ENCODE measurements around the gene KIF13A.

KIF13A gene

DNA sequence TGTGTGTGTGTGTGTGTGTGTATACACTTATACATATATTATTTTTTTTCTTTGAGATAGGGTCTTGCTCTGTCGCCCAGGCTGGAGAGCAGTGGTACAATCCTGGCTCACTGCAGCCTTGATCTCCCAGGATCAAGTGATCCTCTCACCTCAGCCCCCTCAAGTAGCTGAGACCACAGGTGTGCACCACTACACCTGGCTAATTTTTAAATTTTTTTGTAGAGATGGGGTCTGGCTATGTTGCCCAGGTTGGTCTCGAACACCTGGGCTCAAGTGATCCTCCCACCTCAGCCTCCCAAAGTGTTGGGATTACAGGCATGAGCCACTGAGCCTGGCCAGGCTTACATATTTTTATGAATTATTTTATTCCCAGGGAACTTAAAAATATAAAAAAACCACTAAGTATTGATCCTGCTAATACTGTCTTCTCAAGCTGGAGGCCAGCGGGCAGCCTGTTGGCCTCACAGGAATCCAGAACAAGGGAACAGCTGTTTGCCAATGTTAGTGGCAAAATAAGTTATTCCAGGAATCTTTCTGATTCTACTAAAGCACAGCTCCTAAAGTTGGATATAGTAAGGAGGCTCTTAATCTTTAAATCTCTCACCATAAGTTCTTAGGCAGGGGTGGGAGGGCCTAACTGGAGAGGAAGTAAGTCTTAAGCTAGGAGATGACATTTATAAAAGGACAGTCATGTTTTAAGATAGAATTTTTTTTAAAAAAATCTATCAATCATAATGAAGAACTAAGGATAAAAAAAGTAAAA, 145.2 kb downstream of the KIF13A start:
- TF ChIP-seq POLR2AphosphoS5 (IDR thresholded peaks at IDR 0.05; ENCODE audit: low read depth) (no peak), SPI1 (IDR thresholded peaks at IDR 0.05; ENCODE audit: borderline replicate concordance, low read depth) (no peak), GABPA (IDR thresholded peaks at IDR 0.05; ENCODE audit: low read depth) (no peak)
- TF ChIP-seq, protein P1, sequence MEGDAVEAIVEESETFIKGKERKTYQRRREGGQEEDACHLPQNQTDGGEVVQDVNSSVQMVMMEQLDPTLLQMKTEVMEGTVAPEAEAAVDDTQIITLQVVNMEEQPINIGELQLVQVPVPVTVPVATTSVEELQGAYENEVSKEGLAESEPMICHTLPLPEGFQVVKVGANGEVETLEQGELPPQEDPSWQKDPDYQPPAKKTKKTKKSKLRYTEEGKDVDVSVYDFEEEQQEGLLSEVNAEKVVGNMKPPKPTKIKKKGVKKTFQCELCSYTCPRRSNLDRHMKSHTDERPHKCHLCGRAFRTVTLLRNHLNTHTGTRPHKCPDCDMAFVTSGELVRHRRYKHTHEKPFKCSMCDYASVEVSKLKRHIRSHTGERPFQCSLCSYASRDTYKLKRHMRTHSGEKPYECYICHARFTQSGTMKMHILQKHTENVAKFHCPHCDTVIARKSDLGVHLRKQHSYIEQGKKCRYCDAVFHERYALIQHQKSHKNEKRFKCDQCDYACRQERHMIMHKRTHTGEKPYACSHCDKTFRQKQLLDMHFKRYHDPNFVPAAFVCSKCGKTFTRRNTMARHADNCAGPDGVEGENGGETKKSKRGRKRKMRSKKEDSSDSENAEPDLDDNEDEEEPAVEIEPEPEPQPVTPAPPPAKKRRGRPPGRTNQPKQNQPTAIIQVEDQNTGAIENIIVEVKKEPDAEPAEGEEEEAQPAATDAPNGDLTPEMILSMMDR (IDR thresholded peaks at IDR 0.05; ENCODE audit: insufficient read depth, low read length): no peak
- TF ChIP-seq, protein P2, sequence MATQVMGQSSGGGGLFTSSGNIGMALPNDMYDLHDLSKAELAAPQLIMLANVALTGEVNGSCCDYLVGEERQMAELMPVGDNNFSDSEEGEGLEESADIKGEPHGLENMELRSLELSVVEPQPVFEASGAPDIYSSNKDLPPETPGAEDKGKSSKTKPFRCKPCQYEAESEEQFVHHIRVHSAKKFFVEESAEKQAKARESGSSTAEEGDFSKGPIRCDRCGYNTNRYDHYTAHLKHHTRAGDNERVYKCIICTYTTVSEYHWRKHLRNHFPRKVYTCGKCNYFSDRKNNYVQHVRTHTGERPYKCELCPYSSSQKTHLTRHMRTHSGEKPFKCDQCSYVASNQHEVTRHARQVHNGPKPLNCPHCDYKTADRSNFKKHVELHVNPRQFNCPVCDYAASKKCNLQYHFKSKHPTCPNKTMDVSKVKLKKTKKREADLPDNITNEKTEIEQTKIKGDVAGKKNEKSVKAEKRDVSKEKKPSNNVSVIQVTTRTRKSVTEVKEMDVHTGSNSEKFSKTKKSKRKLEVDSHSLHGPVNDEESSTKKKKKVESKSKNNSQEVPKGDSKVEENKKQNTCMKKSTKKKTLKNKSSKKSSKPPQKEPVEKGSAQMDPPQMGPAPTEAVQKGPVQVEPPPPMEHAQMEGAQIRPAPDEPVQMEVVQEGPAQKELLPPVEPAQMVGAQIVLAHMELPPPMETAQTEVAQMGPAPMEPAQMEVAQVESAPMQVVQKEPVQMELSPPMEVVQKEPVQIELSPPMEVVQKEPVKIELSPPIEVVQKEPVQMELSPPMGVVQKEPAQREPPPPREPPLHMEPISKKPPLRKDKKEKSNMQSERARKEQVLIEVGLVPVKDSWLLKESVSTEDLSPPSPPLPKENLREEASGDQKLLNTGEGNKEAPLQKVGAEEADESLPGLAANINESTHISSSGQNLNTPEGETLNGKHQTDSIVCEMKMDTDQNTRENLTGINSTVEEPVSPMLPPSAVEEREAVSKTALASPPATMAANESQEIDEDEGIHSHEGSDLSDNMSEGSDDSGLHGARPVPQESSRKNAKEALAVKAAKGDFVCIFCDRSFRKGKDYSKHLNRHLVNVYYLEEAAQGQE (IDR thresholded peaks at IDR 0.05; ENCODE audit: insufficient replicate concordance, low read depth): no peak
- H3K27ac ChIP-seq (replicated peaks): no peak overlapping the region
- no peak overlapping the region for H3K4me3 ChIP-seq (replicated peaks; ENCODE audit: insufficient read depth, low read length)
- DNase-seq (ENCODE audit: low read depth in 1 of 2, low spot score in 1 of 2): no peak
- no peaks in the 10 kb centered on the region for H3K27me3 ChIP-seq (ENCODE audit: insufficient read depth, poor library complexity, severe bottlenecking)

DNA sequence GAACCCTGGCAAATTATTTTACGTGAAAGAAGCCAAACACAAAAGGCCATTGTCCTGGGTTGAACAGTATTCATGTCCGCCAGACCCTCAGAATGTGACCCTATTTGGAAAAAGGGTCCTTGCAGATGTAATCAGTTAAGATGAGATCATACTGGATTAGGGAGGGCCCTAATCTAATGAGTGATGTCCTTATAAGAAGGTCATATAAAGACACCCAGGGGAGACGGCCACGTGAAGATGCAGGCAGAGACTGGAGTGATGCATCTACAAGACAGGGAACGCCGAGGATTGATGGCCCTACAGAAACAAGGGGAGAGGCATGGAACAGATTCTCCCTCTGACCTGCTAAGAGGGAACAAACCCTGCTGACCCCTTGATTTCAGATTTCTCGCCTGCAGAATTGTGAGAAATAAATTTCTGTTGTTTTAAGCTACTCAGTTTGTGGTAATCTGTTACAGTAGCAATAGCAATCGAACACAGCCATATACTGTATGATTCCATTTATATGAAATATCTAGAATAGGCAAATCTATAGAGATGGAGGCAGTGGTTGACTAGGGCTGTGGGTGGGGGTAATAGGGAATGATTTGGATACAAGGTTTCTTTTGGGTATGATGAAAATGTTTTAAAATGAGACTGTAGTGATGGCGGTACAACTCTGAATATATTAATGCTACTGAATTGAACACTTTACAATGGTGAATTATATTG, 147.8 kb downstream of the KIF13A start:
- no peak overlapping the region for H3K27ac ChIP-seq (replicated peaks)
- no peaks in the 10 kb centered on the region for H3K27me3 ChIP-seq (ENCODE audit: insufficient read depth, poor library complexity, severe bottlenecking)
- no peak for DNase-seq (ENCODE audit: low read depth in 1 of 2, low spot score in 1 of 2)
- TF ChIP-seq, protein P1 (IDR thresholded peaks at IDR 0.05; ENCODE audit: insufficient read depth, low read length): no peak
- TF ChIP-seq, protein P2 (IDR thresholded peaks at IDR 0.05; ENCODE audit: insufficient replicate concordance, low read depth): no peak
- TF ChIP-seq SPI1 (IDR thresholded peaks at IDR 0.05; ENCODE audit: borderline replicate concordance, low read depth) (no peak), POLR2AphosphoS5 (IDR thresholded peaks at IDR 0.05; ENCODE audit: low read depth) (no peak), GABPA (IDR thresholded peaks at IDR 0.05; ENCODE audit: low read depth) (no peak)
- no peak overlapping the region for H3K4me3 ChIP-seq (replicated peaks; ENCODE audit: insufficient read depth, low read length)

DNA sequence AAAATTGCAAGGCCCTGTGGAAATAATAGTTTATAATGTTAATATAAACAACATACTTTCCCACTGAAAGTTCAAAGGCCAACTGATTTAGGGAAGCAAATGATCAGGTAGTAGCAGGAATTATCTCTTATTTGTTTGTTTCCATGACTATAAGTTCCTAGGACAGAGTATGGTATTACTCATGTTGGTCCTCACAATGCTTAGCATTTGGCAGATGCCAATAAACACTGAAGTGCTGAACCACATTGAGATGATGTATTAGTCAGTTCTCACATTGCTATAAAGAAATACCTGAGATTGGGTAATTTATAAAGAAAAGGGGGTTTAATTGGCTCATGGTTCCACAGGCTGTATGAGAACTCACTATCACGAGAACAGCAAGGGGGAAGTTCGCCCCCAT, 151.1 kb downstream of the KIF13A start:
- Histone ChIP-seq H3K4me3 (replicated peaks; ENCODE audit: insufficient read depth, low read length) (no peak overlapping the region), H3K27me3 (ENCODE audit: insufficient read depth, poor library complexity, severe bottlenecking) (no peaks in the 10 kb centered on the region), H3K27ac (replicated peaks) (no peak overlapping the region)
- TF ChIP-seq POLR2AphosphoS5 (IDR thresholded peaks at IDR 0.05; ENCODE audit: low read depth) (no peak), GABPA (IDR thresholded peaks at IDR 0.05; ENCODE audit: low read depth) (no peak), SPI1 (IDR thresholded peaks at IDR 0.05; ENCODE audit: borderline replicate concordance, low read depth) (no peak)
- TF ChIP-seq, protein P1 (IDR thresholded peaks at IDR 0.05; ENCODE audit: insufficient read depth, low read length): no peak
- TF ChIP-seq, protein P2 (IDR thresholded peaks at IDR 0.05; ENCODE audit: insufficient replicate concordance, low read depth): no peak
- DNase-seq (ENCODE audit: low read depth in 1 of 2, low spot score in 1 of 2): no peak

All from HL-60 (cell line).